Naive thymus-derived CD8-positive, alpha-beta T cell (primary cell): Measurements from ENCODE around the gene OTOGL. TPM values are rescaled to one million over a fixed set of nuclear protein-coding genes. Genes with fewer than 3 reads are reported as not detected.
"Not testable (repeated sequence)": the region's sequence is repeated elsewhere in the genome, so short reads cannot be mapped to it uniquely, and the experiment has no call there.

Experiments
- ATAC-seq, 2 donors: fragments of 150-1000 bp; cut with Tn5 transposase in 1 of 2; sonication (Bioruptor Pico), chemical (Tn5 transposase) in 1 of 2; 1 replicate in 1 of 2; 2 replicates in 1 of 2; pipeline ENCODE4 v1.10.0; 2021; ENCODE audit warnings: mild to moderate bottlenecking in 2 of 2, moderate library complexity in 2 of 2
- POLR2A ChIA-PET: fragments of 350-600 bp; sonication (Branson Sonifier 250); formaldehyde crosslinking; loops from one replicate; lab custom pipeline; 2021; ENCODE audit warnings: antibody characterized with exemption; lab: Charles Lee
- DNase-seq, 10 donors: peaks; one replicate each; pipeline versions ENCODE4 v3.0.0 to v3.0.0-alpha.2; 2020 to 2022
- H3K27ac Mint-ChIP-seq, 10 donors: one replicate each; pipeline ENCODE4 v1.8.0; 2020 to 2022; ENCODE audit warnings: mild to moderate bottlenecking in 10 of 10, mixed read lengths in 10 of 10, moderate library complexity in 4 of 10, inconsistent platforms in 1 of 10
- H3K27me3 Mint-ChIP-seq, 5 donors: one replicate each; pipeline ENCODE4 v1.8.0; 2021 to 2022; ENCODE audit warnings: mixed read lengths in 5 of 5
- H3K36me3 Mint-ChIP-seq, 3 donors: one replicate each; pipeline ENCODE4 v1.8.0; 2020 to 2022; ENCODE audit warnings: mixed read lengths in 3 of 3, mild to moderate bottlenecking in 2 of 3, inconsistent platforms in 1 of 3
- H3K4me1 Mint-ChIP-seq, 4 donors: one replicate each; pipeline ENCODE4 v1.8.0; 2021 to 2022; ENCODE audit warnings: mixed read lengths in 4 of 4
- H3K4me3 Mint-ChIP-seq, 10 donors: one replicate each; pipeline ENCODE4 v1.8.0; 2020 to 2022; ENCODE audit warnings: mild to moderate bottlenecking in 10 of 10, mixed read lengths in 10 of 10, moderate library complexity in 6 of 10, inconsistent platforms in 1 of 10
- H3K9me3 Mint-ChIP-seq, 9 donors: one replicate each; pipeline ENCODE4 v1.8.0; 2020 to 2022; ENCODE audit warnings: mixed read lengths in 9 of 9, mild to moderate bottlenecking in 3 of 9, inconsistent platforms in 1 of 9, moderate library complexity in 1 of 9
- polyA plus RNA-seq, 3 donors: library from polyadenylated mRNA; unstranded; fragments of 300-500 nt; fragmentation: Illumina TruSeq; gene quantifications; one replicate each; pipeline ENCODE4 v1.2.3, GENCODE V29; 2021
- total RNA-seq, 8 experiments: library from RNA in 2 of 8; stranded (reverse) in 2 of 8; gene quantifications; one replicate each; pipeline ENCODE4 v1.2.3 and lab custom pipeline; 2021 to 2026

OTOGL gene
- total and polyA plus RNA-seq, 5 experiments from 2014 or later, result not detected

GRCh38 chr12:80242321-80242720, 143.0 kb downstream of the OTOGL start:
- no peak for DNase-seq
- H3K27ac Mint-ChIP-seq, result no peak overlapping the region
- peaks cover 0 to 7% (median 4%) of the 10 kb centered on the region in 9 donors for H3K9me3 Mint-ChIP-seq
- no peak for ATAC-seq
- H3K4me3 Mint-ChIP-seq, result no peak overlapping the region
- no peaks in the 10 kb centered on the region for H3K4me1 Mint-ChIP-seq
- H3K36me3 Mint-ChIP-seq, result no peaks in the 10 kb centered on the region
- H3K27me3 Mint-ChIP-seq, result peaks cover 0 to 3% (median 0%) of the 10 kb centered on the region in 5 donors
- POLR2A ChIA-PET, result no interaction called here

DNA sequence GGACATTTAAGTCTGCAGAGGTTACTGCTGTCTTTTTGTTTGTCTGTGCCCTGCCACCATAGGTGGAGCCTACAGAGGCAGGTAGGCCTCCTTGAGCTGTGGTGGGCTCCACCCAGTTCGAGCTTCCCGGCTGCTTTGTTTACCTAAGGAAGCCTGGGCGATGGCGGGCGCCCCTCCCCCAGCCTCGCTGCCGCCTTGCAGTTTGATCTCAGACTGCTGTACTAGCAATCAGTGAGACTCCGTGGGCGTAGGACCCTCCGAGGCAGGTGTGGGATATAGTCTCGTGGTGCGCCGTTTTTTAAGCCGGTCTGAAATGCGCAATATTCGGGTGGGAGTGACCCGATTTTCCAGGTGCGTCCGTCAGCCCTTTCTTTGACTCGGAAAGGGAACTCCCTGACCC, 150.2 kb downstream of the OTOGL start:
- H3K36me3 Mint-ChIP-seq, H3K27me3 Mint-ChIP-seq: not testable (repeated sequence)

DNA sequence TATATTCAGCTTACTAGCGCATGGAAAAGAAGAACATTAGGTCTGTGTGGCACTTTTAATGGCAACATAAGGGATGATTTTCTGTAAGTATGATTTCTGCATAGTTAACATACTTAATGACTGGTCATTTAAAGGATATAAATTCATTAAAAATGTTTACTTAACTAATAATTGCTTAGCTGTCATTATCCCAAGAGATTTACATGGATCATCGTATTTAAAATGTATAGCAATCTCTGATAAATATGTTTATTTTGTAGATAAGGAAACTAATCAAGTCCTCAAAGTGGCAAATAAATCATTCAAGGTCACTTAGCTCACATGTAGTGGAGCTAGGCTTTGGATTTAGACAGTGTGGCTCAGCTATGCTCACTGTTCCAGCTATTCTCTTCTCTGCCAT, 158.6 kb downstream of the OTOGL start:
- ATAC-seq, result no peak
- Mint-ChIP-seq H3K36me3 (no peaks in the 10 kb centered on the region), H3K27ac (no peak overlapping the region), H3K4me3 (no peak overlapping the region), H3K27me3 (peaks cover 12 to 38% (median 19%) of the 10 kb centered on the region in 5 donors), H3K4me1 (peaks cover 0 to 2% (median 1%) of the 10 kb centered on the region in 4 donors), H3K9me3 (no peaks in the 10 kb centered on the region)
- POLR2A ChIA-PET, result no interaction called here
- DNase-seq, result no peak

More for the DNA sequence above, 150.2 kb downstream of the OTOGL start:
- ATAC-seq, H3K27ac Mint-ChIP-seq, H3K4me3 Mint-ChIP-seq, H3K9me3 Mint-ChIP-seq, DNase-seq, H3K4me1 Mint-ChIP-seq, POLR2A ChIA-PET: not testable (repeated sequence)

GRCh38 chr12:80260269-80260668, 160.9 kb downstream of the OTOGL start:
- Mint-ChIP-seq H3K4me1 (peaks cover 0 to 2% (median 1%) of the 10 kb centered on the region in 4 donors), H3K27me3 (peaks cover 13 to 38% (median 19%) of the 10 kb centered on the region in 5 donors), H3K9me3 (no peaks in the 10 kb centered on the region), H3K27ac (no peak overlapping the region), H3K36me3 (no peaks in the 10 kb centered on the region), H3K4me3 (no peak overlapping the region)
- ATAC-seq, result no peak
- DNase-seq, result no peak
- POLR2A ChIA-PET, result no interaction called here

- no peak for ATAC-seq
- no peak overlapping the region for H3K27ac Mint-ChIP-seq
- H3K4me1 Mint-ChIP-seq, result peaks cover 0 to 2% (median 1%) of the 10 kb centered on the region in 4 donors
- no peak for DNase-seq
- no peaks in the 10 kb centered on the region for H3K9me3 Mint-ChIP-seq
- no peaks in the 10 kb centered on the region for H3K36me3 Mint-ChIP-seq
- H3K4me3 Mint-ChIP-seq, result no peak overlapping the region
- POLR2A ChIA-PET, result no interaction called here
- H3K27me3 Mint-ChIP-seq, result peaks cover 11 to 40% (median 20%) of the 10 kb centered on the region in 5 donors
These were observed 162.1 kb downstream of the OTOGL start for GRCh38 chr12:80261403-80261802.

DNA sequence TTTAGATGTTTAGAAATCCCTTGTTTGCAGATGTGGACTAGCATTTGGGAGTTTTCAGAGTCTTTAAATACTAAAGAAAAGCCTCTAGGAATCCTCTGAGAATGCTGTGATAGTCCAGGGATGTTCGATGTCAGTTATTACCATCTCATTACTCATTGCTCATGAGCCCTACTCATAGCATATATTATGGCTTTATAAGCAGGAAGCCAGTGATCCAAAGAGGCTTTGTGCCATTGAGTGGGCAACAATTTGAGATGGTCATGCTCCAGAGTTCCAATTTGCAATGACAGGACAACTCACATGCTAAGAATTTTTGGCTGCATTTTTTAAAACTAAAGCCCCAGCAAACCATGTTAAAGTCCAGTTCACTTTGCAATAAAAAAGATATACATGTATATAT, 163.0 kb downstream of the OTOGL start:
- DNase-seq, result no peak
- Mint-ChIP-seq H3K4me3 (no peak overlapping the region), H3K27me3 (peaks cover 4 to 35% (median 14%) of the 10 kb centered on the region in 5 donors), H3K36me3 (no peaks in the 10 kb centered on the region), H3K4me1 (peaks cover 0 to 2% (median 0%) of the 10 kb centered on the region in 4 donors), H3K9me3 (no peaks in the 10 kb centered on the region), H3K27ac (no peak overlapping the region)
- POLR2A ChIA-PET, result no interaction called here
- ATAC-seq, result no peak

- no peaks in the 10 kb centered on the region for H3K36me3 Mint-ChIP-seq
- DNase-seq, result no peak
- peaks cover 3 to 31% (median 14%) of the 10 kb centered on the region in 5 donors for H3K27me3 Mint-ChIP-seq
- no peak overlapping the region for H3K27ac Mint-ChIP-seq
- H3K9me3 Mint-ChIP-seq, result no peaks in the 10 kb centered on the region
- POLR2A ChIA-PET, result no interaction called here
- peaks cover 0 to 2% (median 0%) of the 10 kb centered on the region in 4 donors for H3K4me1 Mint-ChIP-seq
- ATAC-seq, result no peak
- H3K4me3 Mint-ChIP-seq, result no peak overlapping the region
These were observed 163.4 kb downstream of the OTOGL start for GRCh38 chr12:80262771-80263170.

DNA sequence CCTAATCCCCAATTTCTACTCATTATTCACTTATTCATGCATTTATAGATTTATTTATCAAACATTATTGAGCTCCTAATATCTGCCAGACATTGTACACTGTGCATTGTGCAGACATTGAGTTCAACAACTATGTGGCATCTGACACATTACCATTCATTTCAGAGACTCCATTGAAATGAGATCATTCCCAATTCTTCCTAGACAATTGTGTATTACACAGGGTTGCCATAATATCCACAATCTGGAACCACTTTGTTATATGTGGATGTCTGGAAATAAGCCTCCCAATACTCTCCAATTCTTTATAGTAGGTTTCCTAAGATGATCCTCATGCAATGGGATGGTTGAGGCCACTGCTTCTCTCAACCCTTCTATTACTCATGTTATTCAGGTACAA, 165.0 kb downstream of the OTOGL start:
- no peaks in the 10 kb centered on the region for H3K36me3 Mint-ChIP-seq
- DNase-seq (no peak), ATAC-seq (no peak)
- peak overlapping the region in 1 of 10 donors; percentile 83 for H3K27ac Mint-ChIP-seq
- POLR2A ChIA-PET, result no interaction called here
- peaks cover 0 to 2% (median 0%) of the 10 kb centered on the region in 4 donors for H3K4me1 Mint-ChIP-seq
- H3K27me3 Mint-ChIP-seq, result peaks cover 0 to 38% (median 14%) of the 10 kb centered on the region in 5 donors
- H3K4me3 Mint-ChIP-seq, result no peak overlapping the region
- no peaks in the 10 kb centered on the region for H3K9me3 Mint-ChIP-seq

DNA sequence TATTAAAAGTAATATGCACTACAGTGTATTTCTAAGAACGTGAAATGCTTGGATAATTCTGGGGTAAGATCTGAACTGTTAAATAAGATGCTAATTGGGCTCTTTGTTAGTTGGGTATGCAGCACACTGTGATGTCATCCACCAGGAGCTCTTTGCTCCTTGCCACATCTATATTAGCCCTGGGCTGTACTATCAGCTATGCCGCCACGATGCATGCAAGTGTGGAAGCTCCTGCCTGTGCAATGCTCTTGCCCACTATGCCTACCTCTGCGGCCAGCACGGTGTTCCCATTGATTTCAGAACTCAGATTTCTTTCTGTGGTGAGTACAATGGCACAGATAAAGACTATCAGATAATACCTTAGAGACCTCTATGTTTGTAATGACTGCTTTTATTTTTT, 165.6 kb downstream of the OTOGL start:
- H3K9me3 Mint-ChIP-seq, result no peaks in the 10 kb centered on the region
- H3K36me3 Mint-ChIP-seq, result no peaks in the 10 kb centered on the region
- peaks cover 0 to 2% (median 0%) of the 10 kb centered on the region in 4 donors for H3K4me1 Mint-ChIP-seq
- DNase-seq (no peak), ATAC-seq (no peak)
- H3K27ac Mint-ChIP-seq, result no peak overlapping the region
- H3K27me3 Mint-ChIP-seq, result peaks cover 0 to 38% (median 9%) of the 10 kb centered on the region in 5 donors
- H3K4me3 Mint-ChIP-seq, result no peak overlapping the region
- POLR2A ChIA-PET, result no interaction called here

DNA sequence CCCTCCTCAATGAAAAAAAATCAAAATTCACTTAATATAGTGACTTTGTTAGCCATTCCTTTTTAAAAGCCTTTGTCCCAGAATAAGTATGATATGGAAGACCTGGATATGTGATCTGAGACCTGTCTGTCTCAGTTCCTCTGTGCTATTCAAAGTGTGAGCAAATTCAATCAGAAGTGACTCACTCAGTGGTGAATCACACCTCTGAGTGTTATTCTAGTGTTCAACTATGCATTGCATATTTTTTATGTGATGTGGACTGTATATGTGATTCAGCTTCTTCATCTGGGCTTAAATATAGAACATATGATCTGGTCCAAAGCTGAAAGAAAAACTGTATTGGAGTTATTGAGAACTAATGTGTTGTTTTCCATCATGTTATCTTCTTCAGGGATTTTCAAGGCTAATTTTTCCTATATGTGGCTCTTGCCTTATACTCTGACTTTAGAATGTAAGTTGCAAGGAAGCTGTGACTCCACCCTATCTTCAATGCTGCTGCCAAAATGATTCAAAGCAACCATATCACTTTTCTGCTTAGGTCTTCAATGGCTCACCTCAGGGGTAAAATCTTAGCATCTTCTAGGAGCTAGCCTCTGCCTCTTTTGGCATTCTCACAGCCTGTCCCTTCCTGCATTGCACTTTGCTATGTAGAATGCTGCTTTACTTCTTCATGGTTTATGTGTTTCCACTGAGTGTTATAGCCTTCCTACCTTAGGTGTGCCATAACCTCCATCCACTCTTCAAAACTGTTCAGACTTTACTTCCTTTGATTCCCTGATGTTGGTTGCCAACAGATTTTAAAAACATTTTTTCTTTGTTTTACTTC, 169.8 kb downstream of the OTOGL start:
- POLR2A ChIA-PET, result no interaction called here
- no peak overlapping the region for H3K4me3 Mint-ChIP-seq

GRCh38 chr12:80269803-80270552, 170.6 kb downstream of the OTOGL start:
- no peak overlapping the region for H3K4me3 Mint-ChIP-seq
- H3K27me3 Mint-ChIP-seq, result peaks cover 2 to 29% (median 8%) of the 10 kb centered on the region in 5 donors
- no peaks in the 10 kb centered on the region for H3K9me3 Mint-ChIP-seq
- no peaks in the 10 kb centered on the region for H3K36me3 Mint-ChIP-seq
- POLR2A ChIA-PET, result no interaction called here
- ATAC-seq (no peak), DNase-seq (peak in 3 of 10 donors; percentile 12 to 30 (median 13))
- no peaks in the 10 kb centered on the region for H3K4me1 Mint-ChIP-seq
- no peak overlapping the region for H3K27ac Mint-ChIP-seq

More for the DNA sequence above, 169.8 kb downstream of the OTOGL start:
- Mint-ChIP-seq H3K27ac (no peak overlapping the region), H3K36me3 (no peaks in the 10 kb centered on the region), H3K27me3 (peaks cover 2 to 29% (median 10%) of the 10 kb centered on the region in 5 donors), H3K9me3 (no peaks in the 10 kb centered on the region), H3K4me1 (no peaks in the 10 kb centered on the region)
- ATAC-seq (no peak), DNase-seq (no peak)

DNA sequence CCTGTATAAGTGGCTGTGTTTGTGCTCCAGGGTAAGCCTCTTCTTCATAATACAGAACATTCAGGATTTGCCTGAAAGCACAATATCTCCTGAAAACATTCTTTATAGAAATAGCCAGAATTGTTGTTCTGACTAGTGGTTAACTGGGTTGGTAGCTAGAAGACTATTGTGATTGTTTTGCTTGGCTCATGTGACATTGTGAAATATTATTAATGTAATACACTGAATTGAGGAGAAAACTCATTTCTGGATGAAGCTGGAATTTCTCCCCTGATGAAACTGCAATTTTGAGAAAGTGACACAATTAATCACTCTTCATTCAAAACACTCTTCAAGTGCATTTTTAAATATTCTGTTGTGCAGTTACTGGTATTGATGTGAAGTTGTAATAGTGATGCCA, 172.4 kb downstream of the OTOGL start:
- DNase-seq, result no peak
- POLR2A ChIA-PET, result no interaction called here
- no peak for ATAC-seq
- Mint-ChIP-seq H3K4me3 (no peak overlapping the region), H3K36me3 (no peaks in the 10 kb centered on the region), H3K27me3 (peaks cover 2 to 19% (median 6%) of the 10 kb centered on the region in 5 donors), H3K27ac (no peak overlapping the region), H3K9me3 (no peaks in the 10 kb centered on the region), H3K4me1 (no peaks in the 10 kb centered on the region)

DNA sequence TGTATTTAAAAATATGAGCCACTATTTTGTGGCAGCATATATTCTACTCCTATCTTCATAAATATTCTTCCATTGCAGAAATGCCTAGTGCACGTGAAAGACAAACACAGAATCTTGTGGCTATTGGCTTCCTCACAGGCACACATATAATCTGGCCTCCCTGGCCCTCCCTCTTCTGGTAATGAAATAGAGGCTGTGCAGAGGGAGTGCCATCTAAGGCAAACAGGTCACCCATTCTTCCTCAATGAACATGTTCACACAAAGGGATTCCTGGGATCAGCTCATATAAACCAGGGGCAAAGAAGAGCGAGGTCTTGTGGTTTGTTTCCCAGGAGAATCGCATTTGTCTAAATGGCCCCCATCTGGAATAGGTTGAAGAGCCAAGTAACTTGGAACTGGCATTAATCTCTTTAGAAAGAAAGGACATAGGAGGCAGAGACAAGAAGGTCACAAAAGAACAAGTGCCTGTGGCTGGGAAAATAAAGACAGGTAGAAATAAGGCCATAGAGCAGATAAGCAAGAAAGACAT, 173.1 kb downstream of the OTOGL start:
- Mint-ChIP-seq H3K27me3 (peaks cover 2 to 19% (median 6%) of the 10 kb centered on the region in 5 donors), H3K4me3 (no peak overlapping the region), H3K9me3 (no peaks in the 10 kb centered on the region), H3K4me1 (no peaks in the 10 kb centered on the region), H3K27ac (no peak overlapping the region), H3K36me3 (no peaks in the 10 kb centered on the region)
- no peak for DNase-seq
- POLR2A ChIA-PET, result no interaction called here
- ATAC-seq, result no peak
